Chondrocyte (in vitro differentiated cells): ENCODE measurements around the gene HES5. TPM values are rescaled to one million over a fixed set of nuclear protein-coding genes. Genes with fewer than 3 reads are reported as not detected.

Experiments
- DNase-seq: peaks from one replicate; pipeline ENCODE4 v3.0.0; 2021; ENCODE audit warnings: mixed read lengths, low spot score
- H3K27ac Mint-ChIP-seq: one replicate; pipeline ENCODE4 v1.8.0; 2021; ENCODE audit warnings: mild to moderate bottlenecking, moderate library complexity, mixed read lengths; ENCODE audit not compliant: unreplicated experiment
- H3K27me3 Mint-ChIP-seq: 2 replicates; pipeline ENCODE4 v1.8.0; 2021; ENCODE audit warnings: low read depth, mixed read lengths
- H3K36me3 Mint-ChIP-seq: 2 replicates; pipeline ENCODE4 v1.8.0; 2021; ENCODE audit warnings: low read depth, mixed read lengths
- H3K4me1 Mint-ChIP-seq: 2 replicates; pipeline ENCODE4 v1.8.0; 2021; ENCODE audit warnings: low read depth, mild to moderate bottlenecking, mixed read lengths
- H3K4me3 Mint-ChIP-seq: one replicate; pipeline ENCODE4 v1.8.0; 2021; ENCODE audit warnings: mild to moderate bottlenecking, moderate library complexity, mixed read lengths; ENCODE audit not compliant: unreplicated experiment
- H3K9me3 Mint-ChIP-seq: 2 replicates; pipeline ENCODE4 v1.8.0; 2021; ENCODE audit warnings: low read depth, mixed read lengths
- CTCF ChIP-seq: fragments of 200-600 bp; sonication (generic); IDR thresholded peaks from 2 replicates; pipeline ENCODE4 v1.5.0; 2021; ENCODE audit warnings: antibody characterized with exemption, mild to moderate bottlenecking, moderate library complexity
- total RNA-seq: library from RNA; stranded (reverse); gene quantifications from 3 replicates; pipeline ENCODE4 v1.2.1, GENCODE V29; 2021

HES5 gene
- total RNA-seq, 1 donor from 2014 or later = not detected

- Mint-ChIP-seq H3K9me3 (peaks cover under 1% of the 10 kb centered on the region), H3K27ac (no peak overlapping the region), H3K4me1 (no peaks in the 10 kb centered on the region), H3K27me3 (no peaks in the 10 kb centered on the region), H3K4me3 (no peak overlapping the region), H3K36me3 (no peaks in the 10 kb centered on the region)
- TF ChIP-seq CTCF = no peak
- no peak for DNase-seq
Measured at GRCh38 chr1:2482588-2482987, 47.5 kb downstream of the HES5 start.

GRCh38 chr1:2481885-2482284 is 48.2 kb downstream of the HES5 start:
- Mint-ChIP-seq H3K4me1 (no peaks in the 10 kb centered on the region), H3K4me3 (no peak overlapping the region), H3K36me3 (no peaks in the 10 kb centered on the region), H3K27ac (no peak overlapping the region), H3K9me3 (no peaks in the 10 kb centered on the region), H3K27me3 (no peaks in the 10 kb centered on the region)
- DNase-seq = no peak
- TF ChIP-seq CTCF = no peak

GRCh38 chr1:2480986-2481364 is 49.1 kb downstream of the HES5 start:
- DNase-seq = no peak
- H3K9me3 Mint-ChIP-seq = no peaks in the 10 kb centered on the region
- no peaks in the 10 kb centered on the region for H3K27me3 Mint-ChIP-seq
- no peaks in the 10 kb centered on the region for H3K36me3 Mint-ChIP-seq
- no peaks in the 10 kb centered on the region for H3K4me1 Mint-ChIP-seq
- H3K27ac Mint-ChIP-seq = no peak overlapping the region
- TF ChIP-seq CTCF = no peak
- H3K4me3 Mint-ChIP-seq = no peak overlapping the region

- Mint-ChIP-seq H3K36me3 (no peaks in the 10 kb centered on the region), H3K9me3 (no peaks in the 10 kb centered on the region), H3K4me1 (no peaks in the 10 kb centered on the region), H3K4me3 (no peak overlapping the region), H3K27me3 (no peaks in the 10 kb centered on the region), H3K27ac (no peak overlapping the region)
- no peak for TF ChIP-seq CTCF
- DNase-seq = no peak
Measured at GRCh38 chr1:2480236-2480985, 49.7 kb downstream of the HES5 start.

- H3K9me3 Mint-ChIP-seq = no peaks in the 10 kb centered on the region
- H3K4me3 Mint-ChIP-seq = no peak overlapping the region
- no peaks in the 10 kb centered on the region for H3K27me3 Mint-ChIP-seq
- no peaks in the 10 kb centered on the region for H3K4me1 Mint-ChIP-seq
- no peak for DNase-seq
- TF ChIP-seq CTCF = no peak
- H3K27ac Mint-ChIP-seq = no peak overlapping the region
- no peaks in the 10 kb centered on the region for H3K36me3 Mint-ChIP-seq
Measured at GRCh38 chr1:2479618-2480017, 50.4 kb downstream of the HES5 start.
